Measurements from ENCODE around the gene KLF7.

DNA sequence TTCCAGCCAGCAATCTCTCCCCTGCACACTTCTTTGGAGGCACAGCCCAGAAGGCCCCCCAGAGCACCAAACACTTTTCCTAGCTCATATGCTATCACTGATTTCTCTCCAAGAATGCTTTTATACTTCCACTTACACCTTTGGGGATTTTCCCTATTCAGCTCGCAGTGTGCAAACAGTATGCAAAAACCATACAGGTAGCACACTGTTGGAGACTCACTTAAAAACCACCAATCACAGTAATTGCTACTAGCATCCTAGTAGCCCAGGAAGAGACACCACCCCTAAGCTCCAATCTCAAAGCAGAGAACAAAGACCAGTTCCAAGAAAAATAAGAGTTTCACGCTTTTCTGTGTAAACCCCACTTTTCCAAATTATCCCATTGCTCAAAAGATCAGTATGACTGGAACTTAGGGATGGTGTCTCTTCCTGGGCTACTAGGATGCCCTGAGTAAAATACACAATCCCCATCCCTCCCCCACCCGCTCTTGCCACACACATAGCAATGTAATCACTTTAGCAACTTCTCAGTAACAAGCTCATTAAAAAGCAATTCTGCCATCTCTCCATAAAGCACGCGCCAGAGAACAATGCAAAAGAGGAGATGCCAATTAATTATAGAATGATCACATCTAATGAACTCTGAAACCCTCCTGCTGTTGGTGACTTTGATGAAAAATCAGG lies 43.0 kb downstream of the KLF7 start:
- TF ChIP-seq, protein P1, sequence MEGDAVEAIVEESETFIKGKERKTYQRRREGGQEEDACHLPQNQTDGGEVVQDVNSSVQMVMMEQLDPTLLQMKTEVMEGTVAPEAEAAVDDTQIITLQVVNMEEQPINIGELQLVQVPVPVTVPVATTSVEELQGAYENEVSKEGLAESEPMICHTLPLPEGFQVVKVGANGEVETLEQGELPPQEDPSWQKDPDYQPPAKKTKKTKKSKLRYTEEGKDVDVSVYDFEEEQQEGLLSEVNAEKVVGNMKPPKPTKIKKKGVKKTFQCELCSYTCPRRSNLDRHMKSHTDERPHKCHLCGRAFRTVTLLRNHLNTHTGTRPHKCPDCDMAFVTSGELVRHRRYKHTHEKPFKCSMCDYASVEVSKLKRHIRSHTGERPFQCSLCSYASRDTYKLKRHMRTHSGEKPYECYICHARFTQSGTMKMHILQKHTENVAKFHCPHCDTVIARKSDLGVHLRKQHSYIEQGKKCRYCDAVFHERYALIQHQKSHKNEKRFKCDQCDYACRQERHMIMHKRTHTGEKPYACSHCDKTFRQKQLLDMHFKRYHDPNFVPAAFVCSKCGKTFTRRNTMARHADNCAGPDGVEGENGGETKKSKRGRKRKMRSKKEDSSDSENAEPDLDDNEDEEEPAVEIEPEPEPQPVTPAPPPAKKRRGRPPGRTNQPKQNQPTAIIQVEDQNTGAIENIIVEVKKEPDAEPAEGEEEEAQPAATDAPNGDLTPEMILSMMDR (IDR thresholded peaks at IDR 0.05), result no peak
- TF ChIP-seq EP300 (IDR thresholded peaks at IDR 0.05), result no peak
- TF ChIP-seq POLR2A (IDR thresholded peaks at IDR 0.05), result no peak
